GM20431 (cell line): ENCODE measurements around the gene COL7A1.
"Not testable (repeated sequence)": the region's sequence is repeated elsewhere in the genome, so short reads cannot be mapped to it uniquely, and the experiment has no call there.

ENCODE experiments used
- in situ Hi-C: fragments of 300-500 bp; cut with MseI, MboI; formaldehyde crosslinking; loops from one replicate; pipeline ENCODE4 v1.15.0; 2020; ENCODE audit warnings: low sequenced_read_pairs; ENCODE audit not compliant: unreplicated experiment

Gene COL7A1

GRCh38 chr3:48548729-48549705, 46.1 kb downstream of the COL7A1 start:
- in situ Hi-C loops: no loop called here

- in situ Hi-C loops: no loop called here
Measured at GRCh38 chr3:48548126-48548525, 47.0 kb downstream of the COL7A1 start.

- in situ Hi-C loops: no loop called here
Measured at GRCh38 chr3:48546203-48546829, 48.8 kb downstream of the COL7A1 start.

GRCh38 chr3:48544141-48544540, 51.0 kb downstream of the COL7A1 start:
- in situ Hi-C loops: no loop called here

- in situ Hi-C loops: no loop called here
Measured at GRCh38 chr3:48543271-48543866, 51.8 kb downstream of the COL7A1 start.

GRCh38 chr3:48538451-48538850, 56.7 kb downstream of the COL7A1 start:
- in situ Hi-C loops: no loop called here

- in situ Hi-C loops: no loop called here
Measured at GRCh38 chr3:48536785-48537184, 58.3 kb downstream of the COL7A1 start.

- in situ Hi-C loops: no loop called here
Measured at GRCh38 chr3:48536116-48536515, 59.0 kb downstream of the COL7A1 start.

- in situ Hi-C loops: no loop called here
Measured at GRCh38 chr3:48535578-48535977, 59.6 kb downstream of the COL7A1 start.

- in situ Hi-C loops: no loop called here
Measured at GRCh38 chr3:48532977-48533337, 62.2 kb downstream of the COL7A1 start.

GRCh38 chr3:48532271-48532976, 62.7 kb downstream of the COL7A1 start:
- in situ Hi-C loops: no loop called here

- in situ Hi-C loops: not testable (repeated sequence)
Measured at GRCh38 chr3:48530701-48531100, 64.4 kb downstream of the COL7A1 start.

GRCh38 chr3:48528754-48529153, 66.4 kb downstream of the COL7A1 start:
- in situ Hi-C loops: no loop called here

GRCh38 chr3:48528048-48528447, 67.1 kb downstream of the COL7A1 start:
- in situ Hi-C loops: no loop called here

GRCh38 chr3:48524970-48525369, 70.2 kb downstream of the COL7A1 start:
- in situ Hi-C loops: no loop called here

GRCh38 chr3:48521635-48522034, 73.5 kb downstream of the COL7A1 start:
- in situ Hi-C loops: no loop called here

GRCh38 chr3:48519277-48519643, 75.9 kb downstream of the COL7A1 start:
- in situ Hi-C loops: no loop called here

- in situ Hi-C loops: no loop called here
Measured at GRCh38 chr3:48518638-48519276, 76.4 kb downstream of the COL7A1 start.

GRCh38 chr3:48518069-48518468, 77.1 kb downstream of the COL7A1 start:
- in situ Hi-C loops: no loop called here

GRCh38 chr3:48516571-48516970, 78.6 kb downstream of the COL7A1 start:
- in situ Hi-C loops: no loop called here
